ENCODE measurements around the gene MAP3K5. TPM values are rescaled to one million over a fixed set of nuclear protein-coding genes. Genes with fewer than 3 reads are reported as not detected.

The MAP3K5 gene
- total RNA-seq, 1 donor from 2014 or later: 6.1 TPM

DNA sequence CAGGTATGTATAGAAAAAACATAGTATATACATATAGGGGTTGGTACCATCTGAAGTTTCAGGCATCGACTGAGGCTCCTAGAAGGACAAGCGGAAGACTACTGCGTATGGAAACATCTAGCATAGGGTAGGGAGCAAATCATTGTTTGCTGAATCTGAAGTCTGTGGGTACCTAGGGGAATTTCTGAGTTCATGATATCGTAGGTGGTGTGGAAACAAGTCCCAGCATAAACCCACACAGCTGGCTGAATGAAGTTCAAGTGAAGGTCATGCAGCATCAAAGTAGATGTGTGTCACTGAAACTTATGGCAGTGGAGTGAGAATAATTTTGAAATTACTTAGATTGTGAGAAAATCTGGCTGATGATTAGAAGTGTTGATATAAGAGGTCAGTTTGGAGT is 281.5 kb downstream of the MAP3K5 start:
- H3K27ac Mint-ChIP-seq: peak overlapping the region; percentile 0
- H3K4me3 Mint-ChIP-seq (ENCODE audit: low read depth): no peak overlapping the region
- no peaks in the 10 kb centered on the region for H3K9me3 Mint-ChIP-seq
- no peaks in the 10 kb centered on the region for H3K27me3 Mint-ChIP-seq (ENCODE audit: low read depth)
- intact Hi-C loops (cut with micrococcal nuclease): loop anchor here (2.0 kb wide), 1 partner anchor 16 kb away; no protein-coding TSS in a partner anchor
- H3K36me3 Mint-ChIP-seq (ENCODE audit: low read depth): no peaks in the 10 kb centered on the region
- H3K4me1 Mint-ChIP-seq (ENCODE audit: low read depth): peaks cover 17% of the 10 kb centered on the region
- DNase-seq (ENCODE audit: low spot score): no peak

DNA sequence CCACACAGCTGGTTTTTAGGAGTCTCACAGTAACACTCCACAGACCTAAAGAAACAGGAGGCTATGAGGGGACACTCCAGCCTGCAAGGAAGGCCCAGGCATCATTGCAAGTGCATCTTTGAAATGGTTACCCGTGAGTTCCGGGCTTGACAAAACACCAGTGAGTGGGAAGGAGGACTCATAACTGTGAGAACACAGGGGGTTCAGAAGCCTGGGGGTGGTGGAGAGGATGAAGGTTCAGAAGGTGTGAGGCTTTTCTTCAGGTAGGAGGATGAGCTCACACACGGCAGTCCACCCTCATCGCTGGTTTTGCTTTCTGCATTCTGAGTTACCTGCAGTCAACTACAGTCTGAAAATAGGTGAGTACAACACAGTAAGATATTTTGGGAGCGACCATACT is 282.0 kb downstream of the MAP3K5 start:
- no peak for DNase-seq (ENCODE audit: low spot score)

DNA sequence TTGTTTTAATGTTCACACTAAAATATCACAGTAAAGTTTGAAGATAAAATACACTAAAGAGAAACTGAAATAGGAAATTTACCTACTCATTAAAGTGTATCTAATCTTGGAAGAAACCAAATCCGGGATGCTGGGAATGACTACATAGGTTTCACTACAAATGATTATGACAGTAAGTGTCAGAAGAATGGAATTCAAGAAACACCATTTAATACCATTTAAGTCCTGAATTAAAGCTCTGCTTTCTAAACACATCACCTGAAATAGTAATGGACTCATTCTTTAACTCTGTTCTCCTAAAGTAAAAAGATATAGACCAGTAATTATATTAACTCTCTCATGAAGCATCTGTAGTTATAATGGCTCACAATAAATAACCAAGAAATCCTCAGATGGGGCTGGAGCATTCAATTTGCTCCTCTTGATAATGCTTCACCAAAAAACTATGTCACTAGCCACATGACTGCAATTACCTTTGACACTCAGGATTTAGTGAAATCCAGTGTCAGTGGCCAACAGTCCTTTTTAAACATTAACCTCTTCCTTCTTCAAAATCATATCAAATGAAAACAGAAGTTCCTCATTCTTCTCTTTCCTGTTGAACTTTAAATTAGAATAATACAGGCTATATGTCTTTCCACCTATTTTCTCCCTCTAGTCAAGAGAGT is 283.4 kb downstream of the MAP3K5 start:
- Mint-ChIP-seq H3K4me1 (ENCODE audit: low read depth) (peaks cover 17% of the 10 kb centered on the region), H3K27ac (no peak overlapping the region), H3K4me3 (ENCODE audit: low read depth) (no peak overlapping the region)

More for the DNA sequence above, 282.0 kb downstream of the MAP3K5 start:
- Mint-ChIP-seq H3K36me3 (ENCODE audit: low read depth) (no peaks in the 10 kb centered on the region), H3K9me3 (no peaks in the 10 kb centered on the region), H3K27me3 (ENCODE audit: low read depth) (no peaks in the 10 kb centered on the region), H3K4me3 (ENCODE audit: low read depth) (no peak overlapping the region), H3K27ac (peak overlapping the region; percentile 52), H3K4me1 (ENCODE audit: low read depth) (peaks cover 17% of the 10 kb centered on the region)
- intact Hi-C loops (cut with micrococcal nuclease): loop anchor here (2.0 kb wide), 1 partner anchor 17 kb away; no protein-coding TSS in a partner anchor

More for the DNA sequence above, 283.4 kb downstream of the MAP3K5 start:
- H3K36me3 Mint-ChIP-seq (ENCODE audit: low read depth): no peaks in the 10 kb centered on the region
- intact Hi-C loops (cut with micrococcal nuclease): no loop called here
- no peak for DNase-seq (ENCODE audit: low spot score)
- no peaks in the 10 kb centered on the region for H3K27me3 Mint-ChIP-seq (ENCODE audit: low read depth)
- H3K9me3 Mint-ChIP-seq: no peaks in the 10 kb centered on the region

Other genes with a start within 250 kb of the MAP3K5 start
- 0.94 and 1.2 TPM in 2 replicates for gene MAP7, start 242.1 kb downstream of the MAP3K5 start, total RNA-seq
- gene PEX7, start 30.1 kb upstream of the MAP3K5 start, total RNA-seq: 4.1 and 4.2 TPM in 2 replicates
- not detected in 2 replicates for gene SLC35D3, start 129.8 kb upstream of the MAP3K5 start, total RNA-seq